BJ (cell line): ENCODE data around the gene RNF166. TPM values are rescaled to one million over a fixed set of nuclear protein-coding genes. Genes with fewer than 3 reads are reported as not detected.

Experiments
- CTCF ChIA-PET: fragments of 350-600 bp; formaldehyde crosslinking; extraction: SDS; loops from one replicate; lab custom pipeline; 2021; ENCODE audit warnings: antibody characterized with exemption, inconsistent platforms; lab: Yijun Ruan, JAX
- POLR2A ChIA-PET: fragments of 300-600 bp; sonication (Branson Sonifier 250); formaldehyde crosslinking; extraction: SDS; loops from one replicate; lab custom pipeline; 2021; ENCODE audit warnings: antibody characterized with exemption; lab: Charles Lee
- DNase-seq: peaks from one replicate; pipeline ENCODE4 v3.0.0-alpha.2; 2011; ENCODE audit warnings: low read depth
- H3K27me3 ChIP-seq: 2 replicates; pipeline ENCODE4 v1.6.0; 2011; ENCODE audit warnings: low read length; ENCODE audit not compliant: control insufficient read depth, insufficient read depth
- H3K36me3 ChIP-seq: 2 replicates; pipeline ENCODE4 v1.5.1; 2011; ENCODE audit warnings: low read length; ENCODE audit not compliant: control insufficient read depth, insufficient read depth
- H3K4me3 ChIP-seq: 2 replicates; pipeline ENCODE4 v1.5.1; 2011; ENCODE audit warnings: low read depth, mild to moderate bottlenecking, control low read depth, low read length
- polyA plus RNA-seq: library from polyadenylated mRNA; depleted of rRNA; stranded (reverse); fragments of >200 nt; gene quantifications from 2 replicates; pipeline ENCODE4 v1.2.3, GENCODE V29; 2011
- TF ChIP-seq, protein P1 (sequence below): IDR thresholded peaks from 2 replicates; pipeline ENCODE4 v1.5.1; 2011; ENCODE audit warnings: low read depth, mild to moderate bottlenecking, control low read depth, inconsistent platforms, low read length, moderate library complexity; ENCODE audit not compliant: insufficient read depth

RNF166 gene
- polyA plus RNA-seq, 1 experiment: 11.9 TPM

- H3K36me3 ChIP-seq: peaks cover 54% of the 10 kb centered on the region
- TF ChIP-seq, protein P1, sequence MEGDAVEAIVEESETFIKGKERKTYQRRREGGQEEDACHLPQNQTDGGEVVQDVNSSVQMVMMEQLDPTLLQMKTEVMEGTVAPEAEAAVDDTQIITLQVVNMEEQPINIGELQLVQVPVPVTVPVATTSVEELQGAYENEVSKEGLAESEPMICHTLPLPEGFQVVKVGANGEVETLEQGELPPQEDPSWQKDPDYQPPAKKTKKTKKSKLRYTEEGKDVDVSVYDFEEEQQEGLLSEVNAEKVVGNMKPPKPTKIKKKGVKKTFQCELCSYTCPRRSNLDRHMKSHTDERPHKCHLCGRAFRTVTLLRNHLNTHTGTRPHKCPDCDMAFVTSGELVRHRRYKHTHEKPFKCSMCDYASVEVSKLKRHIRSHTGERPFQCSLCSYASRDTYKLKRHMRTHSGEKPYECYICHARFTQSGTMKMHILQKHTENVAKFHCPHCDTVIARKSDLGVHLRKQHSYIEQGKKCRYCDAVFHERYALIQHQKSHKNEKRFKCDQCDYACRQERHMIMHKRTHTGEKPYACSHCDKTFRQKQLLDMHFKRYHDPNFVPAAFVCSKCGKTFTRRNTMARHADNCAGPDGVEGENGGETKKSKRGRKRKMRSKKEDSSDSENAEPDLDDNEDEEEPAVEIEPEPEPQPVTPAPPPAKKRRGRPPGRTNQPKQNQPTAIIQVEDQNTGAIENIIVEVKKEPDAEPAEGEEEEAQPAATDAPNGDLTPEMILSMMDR: no peak
- no peaks in the 10 kb centered on the region for H3K27me3 ChIP-seq
- CTCF ChIA-PET: interaction anchor here (1.0 to 10.9 kb wide), 11 partner anchors 11 to 419 kb away, joined by 3 to 111 read pairs (median 17); partner anchors contain the start of gene PIEZO1
- DNase-seq: no peak
- POLR2A ChIA-PET: no interaction called here
- no peak overlapping the region for H3K4me3 ChIP-seq
These were observed 29.9 kb upstream of the RNF166 start for GRCh38 chr16:88736088-88736487.

DNA sequence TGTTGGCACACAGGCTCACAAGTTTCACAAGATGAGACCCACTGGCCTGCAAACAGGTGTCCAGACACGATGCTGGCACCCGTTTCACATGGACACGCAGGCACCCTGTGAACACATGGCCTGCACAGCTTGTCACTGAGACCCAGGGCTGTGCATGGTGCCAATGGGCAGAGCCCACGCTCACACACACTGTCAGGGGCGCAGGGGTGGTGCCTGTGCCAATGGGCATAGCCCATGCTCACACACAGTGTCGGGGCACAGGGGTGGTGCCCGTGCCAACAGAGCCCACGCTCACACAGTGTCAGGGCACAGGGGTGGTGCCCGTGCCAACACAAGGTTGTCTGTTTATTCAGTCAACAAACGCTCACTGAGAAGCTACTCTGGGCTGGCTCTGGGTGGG is 29.4 kb upstream of the RNF166 start:
- Histone ChIP-seq H3K4me3 (no peak overlapping the region), H3K27me3 (no peaks in the 10 kb centered on the region), H3K36me3 (peaks cover 55% of the 10 kb centered on the region)
- no peak for DNase-seq
- ChIA-PET CTCF (interaction anchor here (1.1 to 10.9 kb wide), 5 partner anchors 11 to 432 kb away, joined by 3 to 111 read pairs (median 25); partner anchors contain the start of gene PIEZO1), POLR2A (no interaction called here)
- TF ChIP-seq, protein P1: no peak

- CTCF ChIA-PET: interaction anchor here (1.0 to 10.9 kb wide), 6 partner anchors 8 to 432 kb away, joined by 3 to 111 read pairs (median 5); partner anchors contain the start of gene PIEZO1
These were observed 28.9 kb upstream of the RNF166 start for GRCh38 chr16:88735121-88735520.

DNA sequence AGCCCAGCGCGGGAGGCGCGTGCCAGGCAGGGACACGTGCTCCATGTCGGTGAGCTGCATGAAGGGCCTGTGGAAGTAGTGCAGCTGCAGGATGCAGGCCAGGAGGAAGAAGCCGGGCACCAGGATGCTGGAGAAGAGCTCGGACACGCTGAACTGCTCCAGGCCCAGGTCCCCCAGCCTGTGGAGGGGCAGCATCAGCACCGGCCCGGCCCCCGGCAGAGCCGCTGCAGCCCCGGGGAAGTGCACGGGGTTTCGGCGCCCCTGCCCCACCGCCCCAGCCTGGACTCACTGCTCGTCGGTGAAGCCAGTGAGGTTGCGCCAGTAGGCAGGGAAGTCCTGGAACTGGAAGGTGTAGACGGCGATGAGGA is 28.1 kb upstream of the RNF166 start:
- DNase-seq: no peak
- POLR2A ChIA-PET: no interaction called here
- Histone ChIP-seq H3K27me3 (no peaks in the 10 kb centered on the region), H3K36me3 (peaks cover 54% of the 10 kb centered on the region), H3K4me3 (no peak overlapping the region)
- CTCF ChIA-PET: interaction anchor here (1.0 to 10.9 kb wide), 5 partner anchors 9 to 433 kb away, joined by 3 to 111 read pairs (median 5); partner anchors contain the start of gene PIEZO1
- TF ChIP-seq, protein P1: no peak

More at GRCh38 chr16:88735121-88735520, 28.9 kb upstream of the RNF166 start:
- POLR2A ChIA-PET: no interaction called here
- TF ChIP-seq, protein P1: no peak
- DNase-seq: no peak
- H3K36me3 ChIP-seq: peaks cover 52% of the 10 kb centered on the region
- no peak overlapping the region for H3K4me3 ChIP-seq
- H3K27me3 ChIP-seq: no peaks in the 10 kb centered on the region

DNA sequence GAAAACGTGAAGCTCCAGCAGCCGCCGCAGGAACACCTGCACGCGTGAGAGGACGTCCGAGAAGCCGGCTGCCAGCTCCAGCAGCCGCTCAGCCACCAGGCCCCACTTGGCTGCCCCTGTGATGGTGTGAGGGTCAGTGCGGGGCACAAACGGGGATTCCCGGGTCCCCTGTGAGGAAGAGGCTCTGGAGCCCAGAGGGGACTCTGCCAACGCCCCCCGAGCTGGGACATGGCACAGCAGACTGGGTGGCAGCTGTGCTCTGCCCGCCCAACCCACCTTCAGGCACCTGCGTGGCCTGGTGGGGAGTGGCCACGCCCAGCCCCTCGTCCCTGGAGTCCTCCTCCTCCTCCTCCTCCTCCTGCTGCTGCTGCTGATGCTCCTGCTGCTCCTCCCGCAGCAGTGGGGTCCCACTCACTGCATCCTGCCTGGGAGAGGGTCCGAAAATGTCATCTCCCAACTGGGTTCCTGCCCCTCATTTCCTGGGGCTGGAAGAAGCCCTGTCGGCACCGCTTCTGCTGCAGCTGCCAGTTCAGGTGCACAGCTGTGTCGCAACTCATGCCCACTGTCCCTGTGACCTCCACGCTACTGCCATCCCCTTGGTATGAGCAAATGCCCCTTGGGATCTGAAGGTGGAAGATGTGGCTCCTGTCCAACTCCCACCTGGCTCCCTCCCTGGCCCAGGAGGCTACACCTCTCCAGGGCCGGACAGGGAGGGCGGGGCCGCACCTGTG is 27.6 kb upstream of the RNF166 start:
- POLR2A ChIA-PET: no interaction called here
- Histone ChIP-seq H3K36me3 (peaks cover 54% of the 10 kb centered on the region), H3K27me3 (no peaks in the 10 kb centered on the region), H3K4me3 (no peak overlapping the region)
- no peak for DNase-seq
- CTCF ChIA-PET: interaction anchor here (0.8 to 1.7 kb wide), 3 partner anchors 10 to 53 kb away, joined by 3 to 5 read pairs (median 4); partner anchors contain the start of gene PIEZO1
- TF ChIP-seq, protein P1: no peak
